Immature natural killer cell (primary cell): ENCODE measurements around the gene DNAH7. TPM values are rescaled to one million over a fixed set of nuclear protein-coding genes. Genes with fewer than 3 reads are reported as not detected.

Source experiments
- DNase-seq, 3 donors: peaks; one replicate each; pipeline ENCODE4 v3.0.0; 2022; ENCODE audit warnings: mixed read lengths in 1 of 3
- H3K27ac Mint-ChIP-seq, 6 donors: one replicate each; pipeline ENCODE4 v1.8.0; 2020; ENCODE audit warnings: mixed read lengths in 6 of 6, mild to moderate bottlenecking in 5 of 6, inconsistent platforms in 4 of 6, moderate library complexity in 3 of 6
- H3K27me3 Mint-ChIP-seq, 3 donors: one replicate each; pipeline ENCODE4 v1.8.0; 2020 to 2021; ENCODE audit warnings: low read depth in 3 of 3, mild to moderate bottlenecking in 3 of 3, mixed read lengths in 3 of 3, moderate library complexity in 3 of 3, inconsistent platforms in 1 of 3
- H3K36me3 Mint-ChIP-seq, 3 donors: one replicate each; pipeline ENCODE4 v1.8.0; 2020; ENCODE audit warnings: mixed read lengths in 3 of 3, inconsistent platforms in 2 of 3, mild to moderate bottlenecking in 2 of 3
- H3K4me1 Mint-ChIP-seq, 2 donors: one replicate each; pipeline ENCODE4 v1.8.0; 2020; ENCODE audit warnings: inconsistent platforms in 2 of 2, mild to moderate bottlenecking in 2 of 2, mixed read lengths in 2 of 2, moderate library complexity in 1 of 2
- H3K4me3 Mint-ChIP-seq, 5 donors: one replicate each; pipeline ENCODE4 v1.8.0; 2020; ENCODE audit warnings: mild to moderate bottlenecking in 5 of 5, mixed read lengths in 5 of 5, inconsistent platforms in 3 of 5, moderate library complexity in 3 of 5
- H3K9me3 Mint-ChIP-seq, 6 donors: one replicate each; pipeline ENCODE4 v1.8.0; 2020; ENCODE audit warnings: mild to moderate bottlenecking in 6 of 6, mixed read lengths in 6 of 6, inconsistent platforms in 4 of 6, moderate library complexity in 3 of 6
- polyA plus RNA-seq, 3 donors: library from polyadenylated mRNA; unstranded; fragments of 300-500 nt; fragmentation: Illumina TruSeq; gene quantifications; one replicate each; pipeline ENCODE4 v1.2.3, GENCODE V29; 2021

Gene DNAH7
- polyA plus RNA-seq, 3 donors from 2014 or later = 0.69 TPM; not detected in 2

- DNase-seq = no peak
- H3K4me1 Mint-ChIP-seq = no peaks in the 10 kb centered on the region
- peaks cover 2 to 46% (median 36%) of the 10 kb centered on the region in 6 donors for H3K9me3 Mint-ChIP-seq
- no peak overlapping the region for H3K4me3 Mint-ChIP-seq
- no peak overlapping the region for H3K27ac Mint-ChIP-seq
- peaks cover 0 to 7% (median 0%) of the 10 kb centered on the region in 3 donors for H3K27me3 Mint-ChIP-seq
- peaks cover 0 to 10% (median 10%) of the 10 kb centered on the region in 3 donors for H3K36me3 Mint-ChIP-seq
These were observed 301.9 kb downstream of the DNAH7 start for GRCh38 chr2:195766691-195767090.

- Mint-ChIP-seq H3K27me3 (peaks cover 0 to 7% (median 4%) of the 10 kb centered on the region in 3 donors), H3K4me1 (no peaks in the 10 kb centered on the region), H3K36me3 (peaks cover 0 to 10% (median 10%) of the 10 kb centered on the region in 3 donors), H3K27ac (no peak overlapping the region), H3K4me3 (no peak overlapping the region), H3K9me3 (peaks cover 5 to 62% (median 40%) of the 10 kb centered on the region in 6 donors)
- DNase-seq = no peak
These were observed 304.8 kb downstream of the DNAH7 start for GRCh38 chr2:195763866-195764265.

- DNase-seq = no peak
- H3K4me3 Mint-ChIP-seq = no peak overlapping the region
- peaks cover 5 to 45% (median 31%) of the 10 kb centered on the region in 6 donors for H3K9me3 Mint-ChIP-seq
- H3K27ac Mint-ChIP-seq = no peak overlapping the region
- no peaks in the 10 kb centered on the region for H3K4me1 Mint-ChIP-seq
- peaks cover 5 to 6% (median 6%) of the 10 kb centered on the region in 3 donors for H3K36me3 Mint-ChIP-seq
- peaks cover 4 to 7% (median 6%) of the 10 kb centered on the region in 3 donors for H3K27me3 Mint-ChIP-seq
These were observed 308.8 kb downstream of the DNAH7 start for GRCh38 chr2:195759877-195760276.

- peaks cover 6 to 37% (median 25%) of the 10 kb centered on the region in 6 donors for H3K9me3 Mint-ChIP-seq
- DNase-seq = no peak
- no peak overlapping the region for H3K4me3 Mint-ChIP-seq
- H3K4me1 Mint-ChIP-seq = no peaks in the 10 kb centered on the region
- H3K27me3 Mint-ChIP-seq = peaks cover 4 to 7% (median 6%) of the 10 kb centered on the region in 3 donors
- H3K36me3 Mint-ChIP-seq = peaks cover 5 to 6% (median 6%) of the 10 kb centered on the region in 3 donors
- no peak overlapping the region for H3K27ac Mint-ChIP-seq
These were observed 309.8 kb downstream of the DNAH7 start for GRCh38 chr2:195758846-195759245.

- H3K9me3 Mint-ChIP-seq = peaks cover 0 to 14% (median 7%) of the 10 kb centered on the region in 6 donors
- peaks cover 0 to 10% (median 3%) of the 10 kb centered on the region in 3 donors for H3K36me3 Mint-ChIP-seq
- no peak overlapping the region for H3K27ac Mint-ChIP-seq
- no peak for DNase-seq
- no peaks in the 10 kb centered on the region for H3K4me1 Mint-ChIP-seq
- no peak overlapping the region for H3K4me3 Mint-ChIP-seq
- peaks cover 2 to 6% (median 4%) of the 10 kb centered on the region in 3 donors for H3K27me3 Mint-ChIP-seq
These were observed 312.3 kb downstream of the DNAH7 start for GRCh38 chr2:195756218-195756942.

DNA sequence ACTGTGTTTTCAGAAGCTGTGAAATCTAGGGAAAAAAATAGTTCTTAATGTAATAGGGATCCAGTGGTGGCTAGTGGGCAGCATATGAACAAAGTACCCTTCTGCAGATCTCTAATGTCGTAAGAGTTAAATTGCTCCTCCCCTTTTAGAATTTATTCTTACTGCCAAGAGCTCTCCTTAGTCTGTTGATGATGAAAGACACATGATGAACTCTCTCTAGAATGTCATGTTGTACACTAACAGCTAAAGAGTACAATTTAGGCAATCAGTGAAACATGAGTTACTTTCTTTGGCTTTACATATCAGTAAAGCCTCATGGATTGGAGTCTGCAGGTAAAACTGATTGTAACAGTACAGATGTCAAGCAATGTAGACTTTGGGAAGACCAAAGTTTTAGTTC lies 327.4 kb downstream of the DNAH7 start:
- H3K4me3 Mint-ChIP-seq = no peak overlapping the region
- H3K36me3 Mint-ChIP-seq = peaks cover 38 to 63% (median 39%) of the 10 kb centered on the region in 3 donors
- DNase-seq = no peak
- peaks cover 3 to 8% (median 5%) of the 10 kb centered on the region in 6 donors for H3K9me3 Mint-ChIP-seq
- H3K4me1 Mint-ChIP-seq = no peaks in the 10 kb centered on the region
- no peak overlapping the region for H3K27ac Mint-ChIP-seq
- no peaks in the 10 kb centered on the region for H3K27me3 Mint-ChIP-seq

GRCh38 chr2:195737511-195738325 lies 330.9 kb downstream of the DNAH7 start:
- H3K27ac Mint-ChIP-seq = no peak overlapping the region
- H3K27me3 Mint-ChIP-seq = no peaks in the 10 kb centered on the region
- no peak overlapping the region for H3K4me3 Mint-ChIP-seq
- no peaks in the 10 kb centered on the region for H3K9me3 Mint-ChIP-seq
- peaks cover 34 to 63% (median 49%) of the 10 kb centered on the region in 3 donors for H3K36me3 Mint-ChIP-seq
- H3K4me1 Mint-ChIP-seq = peaks cover 0 to 5% of the 10 kb centered on the region in 2 donors
- DNase-seq = no peak

DNA sequence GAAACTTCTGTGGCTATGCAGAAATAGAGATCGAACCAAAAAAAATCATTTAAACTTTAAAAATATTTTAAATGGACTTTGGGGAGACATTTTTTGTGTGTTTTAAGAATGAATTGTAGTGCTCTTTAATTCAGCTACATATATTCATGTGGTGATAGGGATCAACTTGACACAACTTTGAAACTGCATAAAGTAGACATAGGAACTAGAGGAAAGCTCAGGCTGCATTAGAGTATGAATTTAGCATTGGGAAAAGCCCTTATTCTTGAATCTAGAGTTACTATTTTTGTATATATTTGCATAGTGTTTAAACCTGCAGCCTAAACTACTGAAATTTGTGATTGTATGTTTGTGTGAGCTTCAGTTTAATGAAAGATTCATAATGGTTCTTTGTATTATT lies 333.3 kb downstream of the DNAH7 start:
- no peak for DNase-seq
- Mint-ChIP-seq H3K36me3 (peaks cover 37 to 65% (median 51%) of the 10 kb centered on the region in 3 donors), H3K4me3 (no peak overlapping the region), H3K9me3 (no peaks in the 10 kb centered on the region), H3K4me1 (peaks cover 4 to 28% of the 10 kb centered on the region in 2 donors), H3K27me3 (no peaks in the 10 kb centered on the region), H3K27ac (no peak overlapping the region)

- no peak for DNase-seq
- Mint-ChIP-seq H3K4me3 (no peak overlapping the region), H3K4me1 (peaks cover 4 to 31% of the 10 kb centered on the region in 2 donors), H3K27me3 (no peaks in the 10 kb centered on the region), H3K9me3 (no peaks in the 10 kb centered on the region), H3K27ac (no peak overlapping the region), H3K36me3 (peaks cover 37 to 65% (median 55%) of the 10 kb centered on the region in 3 donors)
These were observed 333.7 kb downstream of the DNAH7 start for GRCh38 chr2:195734931-195735330.

- Mint-ChIP-seq H3K4me1 (peaks cover 4 to 35% of the 10 kb centered on the region in 2 donors), H3K27ac (no peak overlapping the region), H3K4me3 (no peak overlapping the region), H3K9me3 (no peaks in the 10 kb centered on the region), H3K27me3 (no peaks in the 10 kb centered on the region), H3K36me3 (peaks cover 42 to 64% (median 59%) of the 10 kb centered on the region in 3 donors)
- no peak for DNase-seq
These were observed 334.2 kb downstream of the DNAH7 start for GRCh38 chr2:195734395-195734794.

DNA sequence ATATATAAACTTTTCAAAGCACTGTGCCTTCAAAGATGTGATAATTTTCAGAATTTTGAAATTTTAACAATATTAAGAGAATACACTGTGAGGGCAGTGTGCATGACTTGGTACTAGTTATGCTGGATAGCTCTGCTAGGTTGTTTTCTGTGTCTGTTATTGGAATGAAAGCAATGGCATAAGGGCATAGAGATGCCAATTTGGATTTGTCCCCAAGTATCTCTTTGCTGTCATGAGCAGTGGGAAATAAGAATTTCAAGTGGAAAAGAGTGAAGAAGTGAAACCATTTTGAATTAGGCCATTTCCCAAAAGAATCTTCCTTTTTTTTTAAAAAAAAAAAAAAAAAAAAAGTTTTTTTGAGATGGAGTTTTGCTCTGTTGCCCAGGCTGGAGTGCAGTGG lies 334.8 kb downstream of the DNAH7 start:
- H3K27ac Mint-ChIP-seq = no peak overlapping the region
- H3K27me3 Mint-ChIP-seq = no peaks in the 10 kb centered on the region

GRCh38 chr2:195732574-195732973 lies 336.1 kb downstream of the DNAH7 start:
- Mint-ChIP-seq H3K27ac (peak overlapping the region in 1 of 6 donors; percentile 31), H3K36me3 (peaks cover 42 to 54% (median 53%) of the 10 kb centered on the region in 3 donors), H3K27me3 (no peaks in the 10 kb centered on the region), H3K4me1 (peaks cover 4 to 38% of the 10 kb centered on the region in 2 donors), H3K4me3 (no peak overlapping the region), H3K9me3 (no peaks in the 10 kb centered on the region)
- DNase-seq = no peak

More for the DNA sequence above, 334.8 kb downstream of the DNAH7 start:
- DNase-seq = no peak
- Mint-ChIP-seq H3K36me3 (peaks cover 44 to 62% (median 62%) of the 10 kb centered on the region in 3 donors), H3K4me3 (no peak overlapping the region), H3K4me1 (peaks cover 4 to 38% of the 10 kb centered on the region in 2 donors), H3K9me3 (no peaks in the 10 kb centered on the region)

DNA sequence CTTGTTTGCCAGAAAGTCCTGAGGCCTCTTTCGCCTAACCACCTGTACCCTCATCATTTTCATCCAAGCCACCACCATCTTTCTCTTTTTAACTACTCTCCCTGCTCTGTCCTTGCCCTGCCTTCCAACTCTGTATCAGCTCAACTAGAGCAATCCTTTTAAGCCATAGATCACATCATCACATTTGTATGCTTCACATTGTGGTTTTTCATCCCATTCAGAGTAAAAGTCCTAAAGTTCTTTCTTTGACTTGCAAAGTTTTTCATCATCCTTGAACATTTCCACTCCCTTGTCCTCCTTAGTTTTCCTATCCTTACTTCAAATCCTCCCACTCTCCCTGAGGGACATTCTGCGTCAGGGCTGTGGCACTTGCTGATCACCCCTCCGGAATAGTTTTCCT lies 337.7 kb downstream of the DNAH7 start:
- Mint-ChIP-seq H3K4me1 (peaks cover 4 to 38% of the 10 kb centered on the region in 2 donors), H3K9me3 (no peaks in the 10 kb centered on the region), H3K27me3 (no peaks in the 10 kb centered on the region), H3K36me3 (peaks cover 42 to 50% (median 46%) of the 10 kb centered on the region in 3 donors), H3K4me3 (no peak overlapping the region), H3K27ac (peak overlapping the region in 3 of 6 donors; percentile 0 to 15 (median 14))
- DNase-seq = no peak

GRCh38 chr2:195727106-195727505 lies 341.5 kb downstream of the DNAH7 start:
- H3K9me3 Mint-ChIP-seq = no peaks in the 10 kb centered on the region
- no peaks in the 10 kb centered on the region for H3K27me3 Mint-ChIP-seq
- no peak for DNase-seq
- H3K4me3 Mint-ChIP-seq = no peak overlapping the region
- peaks cover 25 to 47% (median 39%) of the 10 kb centered on the region in 3 donors for H3K36me3 Mint-ChIP-seq
- H3K4me1 Mint-ChIP-seq = peaks cover 4 to 38% of the 10 kb centered on the region in 2 donors
- H3K27ac Mint-ChIP-seq = no peak overlapping the region
